HG03432 (cell line): ENCODE data around the gene PRAMEF4.
"Not testable (repeated sequence)": the region's sequence is repeated elsewhere in the genome, so short reads cannot be mapped to it uniquely, and the experiment has no call there.

Experiments used
- ATAC-seq: cut with Tn5 transposase; IDR thresholded peaks from one replicate; pipeline ENCODE4 v1.9.1; 2021; ENCODE audit warnings: mild to moderate bottlenecking, moderate library complexity; ENCODE audit not compliant: unreplicated experiment

The PRAMEF4 gene

GRCh38 chr1:12886101-12886500 is at the start of gene PRAMEF4:
Gene PRAMEF4, minus strand, starts transcription at chr1:12886201. Its CDS starts 2,807 bp downstream, at chr1:12883394.
- ATAC-seq: not testable (repeated sequence)

DNA sequence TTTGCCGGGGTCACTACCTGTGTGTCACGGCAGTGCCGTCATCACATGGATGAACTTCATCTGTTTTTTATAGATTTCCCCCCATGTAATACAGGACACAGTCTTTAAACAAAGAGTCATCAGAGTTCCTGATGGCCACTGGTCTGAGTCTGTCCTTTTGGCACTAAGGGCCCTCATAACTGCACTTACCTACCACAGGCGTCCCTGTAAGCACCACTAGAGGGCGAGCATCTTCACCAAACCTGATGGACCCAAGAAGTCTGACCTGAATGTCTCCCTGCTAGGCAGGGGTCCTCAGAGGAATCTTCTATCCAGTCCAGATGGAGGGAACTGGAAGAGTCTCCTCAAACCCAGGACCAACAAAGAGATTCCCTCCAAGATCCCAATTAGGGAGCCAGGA is 38.4 kb upstream of the PRAMEF4 start:
- ATAC-seq: not testable (repeated sequence)

GRCh38 chr1:12921749-12922148 is 35.7 kb upstream of the PRAMEF4 start:
- ATAC-seq: not testable (repeated sequence)

DNA sequence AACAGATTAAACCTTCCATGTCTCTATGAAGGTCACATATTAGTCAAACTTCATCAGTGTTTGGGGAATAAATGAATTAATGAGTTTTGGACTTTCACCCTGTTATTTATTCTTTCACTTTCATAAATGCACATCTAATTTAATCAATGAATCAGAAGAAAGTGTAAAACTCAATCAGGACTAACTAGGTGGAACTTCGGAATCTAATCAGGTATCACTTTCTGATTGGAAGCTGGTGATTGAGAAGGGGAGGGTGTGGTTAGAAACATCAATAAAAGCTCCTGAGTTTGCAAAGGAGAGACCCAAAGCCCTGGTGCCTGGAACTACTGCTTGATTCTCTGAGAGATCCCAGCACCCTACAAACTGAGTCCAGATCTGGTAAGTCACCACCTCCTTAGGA is 30.3 kb upstream of the PRAMEF4 start, which contains the start of gene PRAMEF7:
TSS of gene PRAMEF7 (plus strand) at position 301 of the 400 bp plus-strand sequence. CDS start 1,083 bp downstream, outside the sequence.
- ATAC-seq: not testable (repeated sequence)

DNA sequence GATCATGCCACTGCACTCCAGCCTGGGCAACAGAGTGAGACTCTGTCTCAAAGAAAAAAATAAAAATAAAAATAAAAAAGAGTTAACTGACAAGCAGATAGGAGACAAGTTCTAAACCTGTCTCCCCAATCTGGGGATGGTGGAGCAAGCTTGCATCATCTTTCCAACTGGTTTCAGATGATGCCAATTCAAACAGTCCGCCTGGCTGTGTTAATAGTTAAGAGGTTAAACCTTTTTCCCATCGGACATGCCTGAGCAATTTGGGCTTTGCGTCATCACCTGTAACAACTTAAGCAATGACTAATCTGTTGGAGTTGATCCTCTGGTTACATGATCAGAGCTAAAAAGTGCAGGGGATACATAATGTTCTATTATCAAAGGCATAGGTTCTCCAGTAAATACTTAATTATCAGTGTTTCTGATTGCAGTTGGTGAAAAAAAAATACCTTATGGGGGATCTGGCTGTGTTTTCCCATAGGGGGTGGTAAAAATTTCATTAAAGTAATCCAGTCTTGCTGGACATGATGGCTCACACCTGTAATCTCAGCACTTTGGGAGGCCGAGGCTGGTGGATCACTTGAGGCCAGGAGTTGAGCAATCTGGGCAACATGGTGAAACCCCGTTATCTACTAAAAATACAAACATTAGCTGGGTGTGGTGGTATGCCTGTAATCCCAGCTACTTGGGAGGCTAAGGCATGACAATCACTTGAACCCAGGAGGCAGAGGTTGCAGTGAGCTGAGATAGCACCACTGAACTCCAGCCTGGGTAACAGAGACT is 18.0 kb upstream of the PRAMEF4 start:
- ATAC-seq: not testable (repeated sequence)

GRCh38 chr1:12899186-12899585 is 13.2 kb upstream of the PRAMEF4 start:
- ATAC-seq: not testable (repeated sequence)

GRCh38 chr1:12898170-12898569 is 12.2 kb upstream of the PRAMEF4 start, which contains the start of gene PRAMEF10:
Gene PRAMEF10, minus strand, starts transcription at chr1:12898270. Its CDS starts 2,423 bp downstream, at chr1:12895847.
- ATAC-seq: not testable (repeated sequence)

GRCh38 chr1:12878453-12878852 is 7.5 kb downstream of the PRAMEF4 start:
- ATAC-seq: not testable (repeated sequence)

GRCh38 chr1:12863131-12863880 is 22.7 kb downstream of the PRAMEF4 start:
- not testable (repeated sequence) for ATAC-seq

DNA sequence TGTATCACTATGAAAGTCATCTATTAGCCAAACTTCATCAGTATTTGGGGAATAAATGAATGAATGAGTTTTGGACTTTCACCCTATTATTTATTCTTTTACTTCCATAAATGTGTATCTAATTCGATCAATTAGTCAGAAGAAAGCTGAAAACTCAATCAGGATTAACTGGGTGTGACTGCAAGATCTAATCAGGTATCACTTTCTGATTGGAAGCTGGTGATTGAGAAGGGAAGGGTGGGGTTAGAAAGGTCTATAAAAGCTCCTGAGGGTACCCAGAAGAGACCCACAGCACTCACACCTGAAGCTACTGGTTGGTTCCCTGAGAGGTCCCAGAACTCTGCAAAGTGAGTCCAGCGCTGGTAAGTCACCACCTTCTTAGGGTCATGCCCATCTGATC is 29.2 kb downstream of the PRAMEF4 start, which contains the start of gene PRAMEF2:
TSS of gene PRAMEF2 (plus strand) at position 301 of the 400 bp plus-strand sequence. CDS start 1,924 bp downstream, outside the sequence.
- ATAC-seq: not testable (repeated sequence)

DNA sequence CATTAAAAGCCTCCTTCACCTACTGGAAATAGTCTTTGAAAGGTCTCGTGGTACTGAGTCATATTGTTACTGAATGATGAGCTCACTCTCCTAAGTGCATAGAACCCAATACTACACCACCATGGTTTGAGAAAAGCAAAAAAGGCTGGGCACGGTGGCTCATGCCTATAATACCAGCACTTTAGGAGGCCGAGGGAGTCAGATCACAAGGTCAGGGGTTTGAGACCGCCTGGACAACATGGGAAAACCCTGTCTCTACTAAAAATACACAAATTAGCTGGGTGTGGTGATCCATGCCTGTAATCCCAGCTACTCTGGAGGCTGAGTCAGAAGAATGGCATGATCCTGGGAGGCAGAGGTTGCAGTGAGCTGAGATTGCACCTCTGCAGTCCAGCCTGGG is 34.2 kb downstream of the PRAMEF4 start:
- ATAC-seq: no peak

DNA sequence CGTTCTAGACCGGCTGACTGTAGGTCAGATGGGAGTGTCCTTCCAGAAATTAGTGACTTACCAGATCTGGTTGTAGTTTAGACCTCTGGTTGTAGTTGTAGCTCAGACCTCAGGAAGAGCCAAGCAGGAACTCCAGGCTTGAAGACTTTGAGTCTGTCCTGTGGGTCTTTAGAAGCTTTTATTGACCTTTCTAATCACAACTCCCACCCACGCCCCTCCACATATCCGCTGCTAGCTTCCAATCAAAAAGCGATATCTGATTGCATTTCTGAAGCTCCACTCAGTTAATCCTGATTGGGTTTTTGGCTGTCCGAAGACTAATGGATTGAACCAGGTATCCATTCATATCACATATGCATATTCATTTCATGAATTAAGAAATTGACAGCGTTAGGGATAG is 37.4 kb downstream of the PRAMEF4 start, which contains the start of gene HNRNPCL1:
TSS of gene HNRNPCL1 (minus strand) at position 101 of the 400 bp plus-strand sequence. CDS start 431 bp downstream, outside the sequence.
- ATAC-seq: not testable (repeated sequence)

- not testable (repeated sequence) for ATAC-seq
Observed at GRCh38 chr1:12833251-12833650, 52.8 kb downstream of the PRAMEF4 start.

GRCh38 chr1:12831310-12831709 is 54.7 kb downstream of the PRAMEF4 start, which contains the start of gene PRAMEF11:
Gene PRAMEF11, minus strand, starts transcription at chr1:12831410. Its CDS starts 2,621 bp downstream, at chr1:12828789.
- ATAC-seq: not testable (repeated sequence)
